Ovary (tissue), 9 donors: ENCODE data around the gene DMKN. TPM values are rescaled to one million over a fixed set of nuclear protein-coding genes. Genes with fewer than 3 reads are reported as not detected.

ENCODE experiments used
- DNase-seq, 5 donors: peaks; one replicate each; pipeline ENCODE4 v3.0.0-alpha.2; 2019 to 2020
- H3K27ac ChIP-seq, 2 donors: fragments of 200-600 bp; one replicate each; pipeline versions ENCODE4 v1.5.1 to v1.8.0; 2019 to 2022
- H3K27me3 ChIP-seq: fragments of 200-600 bp; one replicate; pipeline ENCODE4 v1.8.0; 2022
- H3K36me3 ChIP-seq: fragments of 200-600 bp; sonication (generic); one replicate; pipeline ENCODE4 v1.5.1; 2019
- H3K4me1 ChIP-seq: one replicate; pipeline ENCODE4 v1.8.1; 2013; ENCODE audit warnings: mild to moderate bottlenecking, moderate library complexity; ENCODE audit not compliant: insufficient read depth
- H3K4me3 ChIP-seq: fragments of 200-600 bp; sonication (generic); one replicate; pipeline ENCODE4 v1.5.1; 2017
- H3K9me3 ChIP-seq, 2 donors: fragments of 200-600 bp in 1 of 2; sonication (generic) in 1 of 2; one replicate each; pipeline versions ENCODE4 v1.5.1 to v1.8.1; 2013 to 2019; ENCODE audit warnings: mild to moderate bottlenecking in 1 of 2, moderate library complexity in 1 of 2
- EP300 ChIP-seq: sonication (generic); formaldehyde crosslinking; IDR thresholded peaks from one replicate; pipeline ENCODE4 v1.6.1; 2017; ENCODE audit warnings: antibody characterized with exemption
- POLR2A ChIP-seq: fragments of 450-650 bp; IDR thresholded peaks from one replicate; pipeline ENCODE4 v1.6.1; 2017; ENCODE audit warnings: antibody characterized with exemption, mild to moderate bottlenecking, moderate library complexity
- WGBS, 3 donors: extraction: QIAGEN DNeasy Blood & Tissue Kit in 1 of 3; methylation state at CpG; one replicate each; pipeline versions ENCODE4 v1.1.5 to v1.1.7; 2013 to 2017; 5-methylcytosine and 5-hydroxymethylcytosine counted together
- intact Hi-C, 4 donors: fragments of 100-400 bp; cut with DNase I; formaldehyde crosslinking; loops; one replicate each; pipeline versions ENCODE4 v1.11.0 to v1.15.1; 2022 to 2023
- polyA plus RNA-seq, 2 donors: library from polyadenylated mRNA; stranded (reverse); fragments of 200-250 nt in 1 of 2; fragments of 350-450 nt in 1 of 2; fragmentation: Illumina TruSeq in 1 of 2; extraction: RNeasy Lipid Tissue Mini Kit (QIAGEN cat#74804) in 1 of 2; gene quantifications; one replicate each; pipeline ENCODE4 v1.2.3, GENCODE V29; 2013 to 2014
- total RNA-seq, 7 donors: library from RNA; depleted of rRNA in 2 of 7; stranded (reverse); fragments of >200 nt in 2 of 7; fragmentation: NEBNext Ultra II Directional in 3 of 7; extraction: Animal tissue kit (Norgen Biotek cat#: 25700) in 3 of 7; gene quantifications; one replicate each; pipeline versions ENCODE4 v1.1.0 to v1.2.4, GENCODE V29; 2016 to 2023
- TF ChIP-seq, protein P1 (sequence below), 3 donors: fragments of 450-650 bp in 2 of 3; fragments of 200-600 bp in 1 of 3; IDR thresholded peaks; one replicate each; pipeline versions ENCODE4 v1.5.1 to v1.8.0; 2016 to 2022; ENCODE audit warnings: antibody characterized with exemption in 3 of 3, mild to moderate bottlenecking in 1 of 3
- donor health status: DM: no; HTN: no; CAD: no; lungs with moderate emphysema.
- donor health status: DM: no; HTN: no; CAD: no.
- donor health status: Bipolar disorder and iron deficiency.
- donor health status: DM: yes; HTN: yes; CAD: no.
- donor health status: DM: no; HTN: no; CAD: no.
- donor health status: DM: yes; HTN: yes; CAD: no.

DMKN gene
- total and polyA plus RNA-seq, 9 donors: 58.3 to 177 (median 93.8) TPM

- intact Hi-C loops: loop anchor here in 3 of 4 donors (5.0 to 10.0 kb wide), 3 partner anchors 136 to 218 kb away; partner anchors contain the start of genes FFAR1 (in 1 of the 3) and FFAR3 (in 1 of the 3)
- Histone ChIP-seq H3K27ac (no peak within 1 kb of the TSS), H3K4me1 (peaks cover 1% of the 10 kb centered on the region), H3K4me3 (no peak within 1 kb of the TSS), H3K36me3 (no peaks in the 10 kb centered on the region), H3K9me3 (no peaks in the 10 kb centered on the region), H3K27me3 (no peaks in the 10 kb centered on the region)
- WGBS, 3 donors: 76 to 85% (median 81%) methylated on average over 9 of the region's 9 CpGs
- DNase-seq: no peak
- TF ChIP-seq, protein P1, sequence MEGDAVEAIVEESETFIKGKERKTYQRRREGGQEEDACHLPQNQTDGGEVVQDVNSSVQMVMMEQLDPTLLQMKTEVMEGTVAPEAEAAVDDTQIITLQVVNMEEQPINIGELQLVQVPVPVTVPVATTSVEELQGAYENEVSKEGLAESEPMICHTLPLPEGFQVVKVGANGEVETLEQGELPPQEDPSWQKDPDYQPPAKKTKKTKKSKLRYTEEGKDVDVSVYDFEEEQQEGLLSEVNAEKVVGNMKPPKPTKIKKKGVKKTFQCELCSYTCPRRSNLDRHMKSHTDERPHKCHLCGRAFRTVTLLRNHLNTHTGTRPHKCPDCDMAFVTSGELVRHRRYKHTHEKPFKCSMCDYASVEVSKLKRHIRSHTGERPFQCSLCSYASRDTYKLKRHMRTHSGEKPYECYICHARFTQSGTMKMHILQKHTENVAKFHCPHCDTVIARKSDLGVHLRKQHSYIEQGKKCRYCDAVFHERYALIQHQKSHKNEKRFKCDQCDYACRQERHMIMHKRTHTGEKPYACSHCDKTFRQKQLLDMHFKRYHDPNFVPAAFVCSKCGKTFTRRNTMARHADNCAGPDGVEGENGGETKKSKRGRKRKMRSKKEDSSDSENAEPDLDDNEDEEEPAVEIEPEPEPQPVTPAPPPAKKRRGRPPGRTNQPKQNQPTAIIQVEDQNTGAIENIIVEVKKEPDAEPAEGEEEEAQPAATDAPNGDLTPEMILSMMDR (IDR thresholded peaks at IDR 0.05): no peak
- no peak for TF ChIP-seq POLR2A
- TF ChIP-seq EP300: no peak
These were observed 23.1 kb downstream of the DMKN start, which contains the start of gene KRTDAP for GRCh38 chr19:35490364-35490763. Gene KRTDAP, minus strand, starts transcription at chr19:35490464. Its CDS starts 22 bp downstream, at chr19:35490442.

DNA sequence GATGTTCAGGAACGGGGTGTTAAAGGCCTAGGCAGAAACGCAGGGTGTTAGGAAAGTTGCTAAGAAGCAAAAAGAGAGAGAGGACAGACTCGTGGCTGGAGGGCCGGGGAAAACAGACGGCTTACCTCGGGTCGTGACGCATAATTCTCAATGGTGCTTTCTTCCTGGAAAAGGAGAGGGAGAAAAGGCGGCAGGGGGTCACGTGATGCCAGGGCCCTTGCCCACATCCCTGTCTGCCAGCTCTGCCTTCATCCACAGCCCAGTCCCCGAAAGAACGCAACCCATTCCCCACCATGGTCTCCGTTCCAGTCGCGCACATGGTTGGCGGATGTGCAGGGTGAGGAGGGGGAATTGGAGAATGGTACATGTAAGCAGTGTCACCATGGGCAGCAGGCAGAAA lies 24.8 kb downstream of the DMKN start:
- Histone ChIP-seq H3K4me1 (peaks cover 3% of the 10 kb centered on the region), H3K36me3 (no peaks in the 10 kb centered on the region), H3K4me3 (no peak overlapping the region), H3K9me3 (no peaks in the 10 kb centered on the region), H3K27me3 (no peaks in the 10 kb centered on the region), H3K27ac (no peak overlapping the region)
- DNase-seq: no peak
- intact Hi-C loops: no loop called here
- no peak for TF ChIP-seq POLR2A
- TF ChIP-seq, protein P1 (IDR thresholded peaks at IDR 0.05): no peak
- TF ChIP-seq EP300: no peak
- 87 to 92% (median 88%) methylated on average over 16 of the region's 16 CpGs for WGBS, 3 donors

- Histone ChIP-seq H3K4me1 (peaks cover 3% of the 10 kb centered on the region), H3K4me3 (no peak overlapping the region), H3K27me3 (no peaks in the 10 kb centered on the region), H3K9me3 (no peaks in the 10 kb centered on the region), H3K36me3 (no peaks in the 10 kb centered on the region), H3K27ac (no peak overlapping the region)
- 89 to 94% (median 91%) methylated on average over 10 of the region's 10 CpGs for WGBS, 3 donors
- DNase-seq: no peak
- intact Hi-C loops: no loop called here
- TF ChIP-seq POLR2A: no peak
- TF ChIP-seq, protein P1 (IDR thresholded peaks at IDR 0.05): no peak
- no peak for TF ChIP-seq EP300
These were observed 25.7 kb downstream of the DMKN start for GRCh38 chr19:35487656-35488182.

GRCh38 chr19:35486268-35486708 lies 27.2 kb downstream of the DMKN start:
- TF ChIP-seq POLR2A (no peak), EP300 (no peak)
- TF ChIP-seq, protein P1 (IDR thresholded peaks at IDR 0.05): no peak
- H3K4me1 ChIP-seq: peaks cover 3% of the 10 kb centered on the region
- no peaks in the 10 kb centered on the region for H3K9me3 ChIP-seq
- H3K27ac ChIP-seq: no peak overlapping the region
- no peaks in the 10 kb centered on the region for H3K27me3 ChIP-seq
- no peaks in the 10 kb centered on the region for H3K36me3 ChIP-seq
- intact Hi-C loops: no loop called here
- 43 to 57% (median 56%) methylated on average over 3 of the region's 3 CpGs for WGBS, 3 donors
- no peak for DNase-seq
- no peak overlapping the region for H3K4me3 ChIP-seq
